ENCODE measurements around the gene DEFB127. TPM values are rescaled to one million over a fixed set of nuclear protein-coding genes. Genes with fewer than 3 reads are reported as not detected.

DEFB127 gene
- total and polyA plus RNA-seq, 10 of the 15 experiments (the other 5 are each of a cell fraction or from before 2014, with no cell fraction given), result not detected

DNA sequence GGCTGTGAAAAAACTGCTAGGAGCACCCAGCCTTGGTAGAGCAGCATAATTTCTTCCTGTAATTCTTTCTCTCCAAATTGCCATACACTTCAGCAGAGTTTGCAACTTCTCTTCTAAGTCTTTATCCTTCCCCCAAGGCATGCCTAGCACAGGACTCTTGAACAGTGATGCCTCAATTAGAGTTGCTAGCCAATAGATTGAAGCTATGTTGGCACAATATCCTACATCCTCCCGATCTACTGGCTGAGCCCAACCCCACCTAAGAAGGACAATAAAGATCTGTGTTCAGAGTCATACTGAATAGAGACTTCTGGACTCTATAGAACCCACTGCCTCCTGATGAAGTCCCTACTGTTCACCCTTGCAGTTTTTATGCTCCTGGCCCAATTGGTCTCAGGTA is 15.0 kb upstream of the DEFB127 start, which contains the start of gene DEFB126:
Gene DEFB126 (plus strand): TSS at position 301 of the 400 bp plus-strand sequence. CDS start 39 bp downstream, at position 340.
- in situ Hi-C loops (cut with MboI), result no loop called here
- FAIRE-seq (no peak), DNase-seq (ENCODE audit: low read depth, low spot score) (no peak), ATAC-seq (no peak)
- no peaks in the 10 kb centered on the region for H3K4me1 ChIP-seq (ENCODE audit: control insufficient read depth, insufficient read depth, low read length)
- H3K4me2 ChIP-seq (ENCODE audit: control insufficient read depth, insufficient read depth), result no peak within 1 kb of the TSS
- no peaks in the 10 kb centered on the region; the same call in 2 of the 3 replicates for H3K9me3 ChIP-seq (replicated peaks; ENCODE audit: control insufficient read depth, insufficient read depth, low read length)
- no peak within 1 kb of the TSS for H3K4me3 ChIP-seq
- no peak within 1 kb of the TSS for H2AFZ ChIP-seq (ENCODE audit: control insufficient read depth, low read depth, low read length)
- no peaks in the 10 kb centered on the region for H3K79me2 ChIP-seq (ENCODE audit: control insufficient read depth, insufficient read depth, low read length)
- no peaks in the 10 kb centered on the region for H4K20me1 ChIP-seq (ENCODE audit: control insufficient read depth, insufficient read depth)
- intact Hi-C loops (cut with micrococcal nuclease; ENCODE audit: unreplicated experiment), result no loop called here
- H3K9ac ChIP-seq (ENCODE audit: control insufficient read depth, insufficient read depth, low read length), result no peak within 1 kb of the TSS
- no peak within 1 kb of the TSS for H3K27ac ChIP-seq (ENCODE audit: control insufficient read depth, insufficient read depth)
- ChIA-PET SMC1A (ENCODE audit: uncharacterized antibody, unreplicated experiment) (no interaction called here), RAD21 (ENCODE audit: unreplicated experiment) (no interaction called here), CTCF (no interaction called here), POLR2A (no interaction called here)
- H3K36me3 ChIP-seq (ENCODE audit: control insufficient read depth in 2 of 2, insufficient read depth in 2 of 2, low read length in 1 of 2), result no peaks in the 10 kb centered on the region
- TF ChIP-seq, protein P1, sequence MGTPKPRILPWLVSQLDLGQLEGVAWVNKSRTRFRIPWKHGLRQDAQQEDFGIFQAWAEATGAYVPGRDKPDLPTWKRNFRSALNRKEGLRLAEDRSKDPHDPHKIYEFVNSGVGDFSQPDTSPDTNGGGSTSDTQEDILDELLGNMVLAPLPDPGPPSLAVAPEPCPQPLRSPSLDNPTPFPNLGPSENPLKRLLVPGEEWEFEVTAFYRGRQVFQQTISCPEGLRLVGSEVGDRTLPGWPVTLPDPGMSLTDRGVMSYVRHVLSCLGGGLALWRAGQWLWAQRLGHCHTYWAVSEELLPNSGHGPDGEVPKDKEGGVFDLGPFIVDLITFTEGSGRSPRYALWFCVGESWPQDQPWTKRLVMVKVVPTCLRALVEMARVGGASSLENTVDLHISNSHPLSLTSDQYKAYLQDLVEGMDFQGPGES (IDR thresholded peaks at IDR 0.05), result no peak
- no peak for TF ChIP-seq RB1 (IDR thresholded peaks at IDR 0.05; ENCODE audit: borderline replicate concordance)
- no peak for TF ChIP-seq CREM (IDR thresholded peaks at IDR 0.05; ENCODE audit: low read depth)
- no peak for TF ChIP-seq KLF5 (IDR thresholded peaks at IDR 0.05; ENCODE audit: partially characterized antibody)
- no peak for TF ChIP-seq SUPT20H (IDR thresholded peaks at IDR 0.05; ENCODE audit: borderline replicate concordance, control insufficient read depth, low read depth, low read length)
- no peak for TF ChIP-seq CHD1 (IDR thresholded peaks at IDR 0.05; ENCODE audit: low read depth, low read length)
- no peak for TF ChIP-seq DPF2 (IDR thresholded peaks at IDR 0.05)
- TF ChIP-seq POU2F2 (IDR thresholded peaks at IDR 0.05; ENCODE audit: borderline replicate concordance, low read depth, low read length), result no peak
- no peak for TF ChIP-seq SIX5 (IDR thresholded peaks at IDR 0.05; ENCODE audit: low read depth, low read length, severe bottlenecking)
- TF ChIP-seq TCF3 (IDR thresholded peaks at IDR 0.05; ENCODE audit: borderline replicate concordance, insufficient read depth, low read depth, low read length), result no peak
- no peak for TF ChIP-seq ZBTB4 (CRISPR knock-in tag; IDR thresholded peaks at IDR 0.05)
- TF ChIP-seq KDM1A (IDR thresholded peaks at IDR 0.05; ENCODE audit: borderline replicate concordance), result no peak
- no peak for TF ChIP-seq ZNF622 (IDR thresholded peaks at IDR 0.05)
- TF ChIP-seq LARP7 (IDR thresholded peaks at IDR 0.05), result no peak
- no peak for TF ChIP-seq CTCF (IDR thresholded peaks at IDR 0.05 in 2 of 3, conservative IDR thresholded peaks at IDR 0.05 in 1 of 3; ENCODE audit: control insufficient read depth in 2 of 3, extremely low read depth in 1 of 3, insufficient read depth in 1 of 3, low read depth in 3 of 3, low read length in 3 of 3)
- TF ChIP-seq NKRF (conservative IDR thresholded peaks at IDR 0.05), result no peak
- H3K27me3 ChIP-seq (replicated peaks in 1 of 2; ENCODE audit: control insufficient read depth in 2 of 2, insufficient read depth in 2 of 2, low read length in 1 of 2), result no peaks in the 10 kb centered on the region; a peak in 2 of 4 replicates
- no TSS peak for BruUV-seq (replicated peaks)
- 0% methylated on average over 1 of the region's 1 CpG for WGBS (ENCODE audit: insufficient coverage, insufficient replicate concordance, low lambda C conversion rate, missing lambda C conversion rate)
